ENCODE measurements around the gene GPR158. TPM values are rescaled to one million over a fixed set of nuclear protein-coding genes. Genes with fewer than 3 reads are reported as not detected.

GPR158 gene
- total RNA-seq, 1 experiment from 2014 or later, result not detected

DNA sequence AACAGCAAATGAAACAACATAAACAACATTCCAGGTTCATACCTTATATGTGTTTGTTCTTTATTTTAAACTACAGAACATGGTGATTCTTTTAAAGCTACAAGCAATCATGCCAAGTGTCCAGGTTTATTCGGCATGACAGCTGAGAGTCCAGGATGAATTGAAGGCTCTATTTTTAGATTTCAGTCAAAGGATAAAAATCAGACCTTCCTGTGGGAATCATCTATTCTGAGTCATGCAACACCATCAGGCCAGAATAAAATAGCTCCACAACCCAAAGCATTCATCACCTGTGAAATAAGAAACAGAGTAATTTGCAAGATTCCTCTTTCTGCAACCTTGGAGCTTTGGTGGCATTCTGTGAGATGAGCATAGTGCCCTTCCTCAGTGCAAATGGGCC lies 466.8 kb downstream of the GPR158 start:
- no peak overlapping the region for H3K27ac ChIP-seq (ENCODE audit: low read length)
- H3K4me1 ChIP-seq (ENCODE audit: insufficient read depth, low read length), result no peaks in the 10 kb centered on the region
- CTCF ChIA-PET, result no interaction called here
- POLR2A ChIA-PET (ENCODE audit: unreplicated experiment), result no interaction called here
- H3K36me3 ChIP-seq (ENCODE audit: low read depth, low read length), result no peaks in the 10 kb centered on the region
- H3K4me3 ChIP-seq (ENCODE audit: low read length), result no peak overlapping the region
- no peaks in the 10 kb centered on the region for H3K79me2 ChIP-seq (ENCODE audit: low read length)
- no peaks in the 10 kb centered on the region for H4K20me1 ChIP-seq (ENCODE audit: low read length)
- ATAC-seq, result no peak
- TF ChIP-seq EZH2phosphoT487 (IDR thresholded peaks at IDR 0.05; ENCODE audit: borderline replicate concordance, low read length) (no peak), EZH2 (IDR thresholded peaks at IDR 0.05; ENCODE audit: low read length, unreplicated experiment) (no peak)
- TF ChIP-seq, protein P1, sequence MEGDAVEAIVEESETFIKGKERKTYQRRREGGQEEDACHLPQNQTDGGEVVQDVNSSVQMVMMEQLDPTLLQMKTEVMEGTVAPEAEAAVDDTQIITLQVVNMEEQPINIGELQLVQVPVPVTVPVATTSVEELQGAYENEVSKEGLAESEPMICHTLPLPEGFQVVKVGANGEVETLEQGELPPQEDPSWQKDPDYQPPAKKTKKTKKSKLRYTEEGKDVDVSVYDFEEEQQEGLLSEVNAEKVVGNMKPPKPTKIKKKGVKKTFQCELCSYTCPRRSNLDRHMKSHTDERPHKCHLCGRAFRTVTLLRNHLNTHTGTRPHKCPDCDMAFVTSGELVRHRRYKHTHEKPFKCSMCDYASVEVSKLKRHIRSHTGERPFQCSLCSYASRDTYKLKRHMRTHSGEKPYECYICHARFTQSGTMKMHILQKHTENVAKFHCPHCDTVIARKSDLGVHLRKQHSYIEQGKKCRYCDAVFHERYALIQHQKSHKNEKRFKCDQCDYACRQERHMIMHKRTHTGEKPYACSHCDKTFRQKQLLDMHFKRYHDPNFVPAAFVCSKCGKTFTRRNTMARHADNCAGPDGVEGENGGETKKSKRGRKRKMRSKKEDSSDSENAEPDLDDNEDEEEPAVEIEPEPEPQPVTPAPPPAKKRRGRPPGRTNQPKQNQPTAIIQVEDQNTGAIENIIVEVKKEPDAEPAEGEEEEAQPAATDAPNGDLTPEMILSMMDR (conservative IDR thresholded peaks at IDR 0.05; ENCODE audit: low read depth, low read length), result no peak
- no peak overlapping the region for H3K4me2 ChIP-seq (ENCODE audit: low read length)
- H3F3A ChIP-seq (ENCODE audit: low read length, unreplicated experiment), result no peaks in the 10 kb centered on the region
- H3K9ac ChIP-seq (ENCODE audit: low read length), result no peak overlapping the region
- no peak overlapping the region for H2AFZ ChIP-seq (ENCODE audit: low read length)
- BruUV-seq (replicated peaks), result no TSS peak
- no peaks in the 10 kb centered on the region for H3K9me2 ChIP-seq (replicated peaks; ENCODE audit: low read length)
- intact Hi-C loops (cut with micrococcal nuclease), result no loop called here
- no peaks in the 10 kb centered on the region for H3K9me3 ChIP-seq (ENCODE audit: low read length)
- DNase-seq, result no peak
- no peaks in the 10 kb centered on the region for H3K27me3 ChIP-seq (ENCODE audit: low read length)

DNA sequence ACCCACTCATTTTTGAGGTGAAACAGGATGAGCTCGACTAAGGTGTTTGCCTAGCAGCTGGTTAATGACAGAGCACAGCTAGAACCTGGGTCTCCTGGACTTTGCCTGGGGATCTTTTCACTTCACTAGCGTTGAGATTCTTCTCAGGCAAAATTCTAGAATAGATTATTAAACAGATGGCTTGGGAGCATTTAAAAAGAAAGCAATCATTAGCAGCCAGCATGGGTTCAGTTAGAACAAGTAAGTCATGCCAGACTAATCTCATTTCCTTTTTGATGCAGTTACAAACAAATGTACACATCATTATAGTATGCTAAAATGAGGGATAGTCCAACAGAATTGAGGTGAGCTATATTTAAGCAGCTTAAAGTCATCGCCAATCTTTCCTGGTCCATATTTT lies 467.9 kb downstream of the GPR158 start:
- Histone ChIP-seq H3F3A (ENCODE audit: low read length, unreplicated experiment) (no peaks in the 10 kb centered on the region), H4K20me1 (ENCODE audit: low read length) (no peaks in the 10 kb centered on the region), H3K9ac (ENCODE audit: low read length) (no peak overlapping the region), H3K9me2 (replicated peaks; ENCODE audit: low read length) (no peaks in the 10 kb centered on the region), H3K4me2 (ENCODE audit: low read length) (no peak overlapping the region), H3K4me3 (ENCODE audit: low read length) (no peak overlapping the region), H3K36me3 (ENCODE audit: low read depth, low read length) (no peaks in the 10 kb centered on the region), H3K9me3 (ENCODE audit: low read length) (no peaks in the 10 kb centered on the region), H3K79me2 (ENCODE audit: low read length) (no peaks in the 10 kb centered on the region), H3K4me1 (ENCODE audit: insufficient read depth, low read length) (no peaks in the 10 kb centered on the region), H2AFZ (ENCODE audit: low read length) (no peak overlapping the region), H3K27ac (ENCODE audit: low read length) (no peak overlapping the region), H3K27me3 (ENCODE audit: low read length) (no peaks in the 10 kb centered on the region)
- no peak for DNase-seq
- TF ChIP-seq EZH2 (IDR thresholded peaks at IDR 0.05; ENCODE audit: low read length, unreplicated experiment) (no peak), EZH2phosphoT487 (IDR thresholded peaks at IDR 0.05; ENCODE audit: borderline replicate concordance, low read length) (no peak)
- TF ChIP-seq, protein P1 (conservative IDR thresholded peaks at IDR 0.05; ENCODE audit: low read depth, low read length), result no peak
- ChIA-PET CTCF (no interaction called here), POLR2A (ENCODE audit: unreplicated experiment) (no interaction called here)
- intact Hi-C loops (cut with micrococcal nuclease), result no loop called here
- ATAC-seq, result no peak
- BruUV-seq (replicated peaks), result no TSS peak

DNA sequence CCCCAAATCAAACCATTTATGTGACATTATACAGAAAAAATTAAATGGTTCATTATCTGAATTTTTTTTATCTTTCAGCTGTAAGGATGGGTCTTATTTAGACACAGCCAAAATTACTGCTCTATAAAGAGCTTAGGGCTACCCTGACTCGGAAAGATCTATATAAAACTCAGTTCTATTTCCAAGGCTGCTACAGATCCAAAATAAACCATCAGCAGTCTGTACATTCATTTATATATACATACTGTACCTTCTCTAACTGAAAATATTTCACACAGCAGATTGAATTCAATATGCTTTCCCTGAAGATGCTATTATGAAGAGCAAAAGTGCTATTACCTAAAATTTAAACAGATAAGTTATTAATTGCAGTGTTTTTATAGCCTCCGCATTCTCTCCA lies 471.6 kb downstream of the GPR158 start:
- Histone ChIP-seq H3K27me3 (ENCODE audit: low read length) (no peaks in the 10 kb centered on the region), H2AFZ (ENCODE audit: low read length) (no peak overlapping the region), H4K20me1 (ENCODE audit: low read length) (no peaks in the 10 kb centered on the region), H3K36me3 (ENCODE audit: low read depth, low read length) (no peaks in the 10 kb centered on the region), H3K4me2 (ENCODE audit: low read length) (no peak overlapping the region), H3K27ac (ENCODE audit: low read length) (no peak overlapping the region), H3K9ac (ENCODE audit: low read length) (no peak overlapping the region), H3K9me2 (replicated peaks; ENCODE audit: low read length) (no peaks in the 10 kb centered on the region), H3K79me2 (ENCODE audit: low read length) (no peaks in the 10 kb centered on the region), H3K9me3 (ENCODE audit: low read length) (no peaks in the 10 kb centered on the region), H3F3A (ENCODE audit: low read length, unreplicated experiment) (no peaks in the 10 kb centered on the region), H3K4me1 (ENCODE audit: insufficient read depth, low read length) (no peaks in the 10 kb centered on the region), H3K4me3 (ENCODE audit: low read length) (no peak overlapping the region)
- CTCF ChIA-PET, result no interaction called here
- TF ChIP-seq EZH2phosphoT487 (IDR thresholded peaks at IDR 0.05; ENCODE audit: borderline replicate concordance, low read length), result no peak
- TF ChIP-seq, protein P1 (conservative IDR thresholded peaks at IDR 0.05; ENCODE audit: low read depth, low read length), result no peak
- intact Hi-C loops (cut with micrococcal nuclease), result no loop called here
- POLR2A ChIA-PET (ENCODE audit: unreplicated experiment), result no interaction called here
- ATAC-seq (no peak), DNase-seq (no peak)
- BruUV-seq (replicated peaks), result no TSS peak

Data from PC-3 (cell line).